NCI-H510A (cell line): ENCODE data around the gene LRRC31.

Experiments used
- DNase-seq: peaks from one replicate; lab custom pipeline; 2025; lab: John Stamatoyannopoulos, UW

The LRRC31 gene

DNA sequence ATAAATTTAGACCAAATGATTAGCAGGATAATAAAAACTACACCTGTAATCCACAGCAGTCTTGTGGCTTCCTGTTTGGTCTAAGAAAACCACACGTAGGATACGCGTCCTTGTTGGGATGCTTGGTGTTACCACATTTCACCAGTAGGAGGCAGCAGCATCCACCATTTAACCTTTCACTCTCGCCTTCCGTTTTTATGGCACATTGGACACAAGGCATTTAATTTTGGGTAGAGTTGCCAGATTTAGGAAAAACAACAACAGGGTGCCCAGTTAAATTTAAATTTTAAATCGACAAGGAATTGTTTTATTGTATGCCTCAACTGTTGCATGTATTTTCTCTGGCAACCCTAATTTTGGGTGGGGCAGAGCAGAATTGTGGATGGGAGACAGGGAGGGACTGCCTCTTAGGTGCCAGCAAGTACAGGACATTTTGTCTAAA lies 6.3 kb downstream of the LRRC31 start:
- DNase-seq: peak; percentile 6

GRCh38 chr3:169861871-169862270 lies 7.9 kb downstream of the LRRC31 start:
- no peak for DNase-seq

- DNase-seq: no peak
These were observed 11.9 kb downstream of the LRRC31 start for GRCh38 chr3:169857811-169858210.

DNA sequence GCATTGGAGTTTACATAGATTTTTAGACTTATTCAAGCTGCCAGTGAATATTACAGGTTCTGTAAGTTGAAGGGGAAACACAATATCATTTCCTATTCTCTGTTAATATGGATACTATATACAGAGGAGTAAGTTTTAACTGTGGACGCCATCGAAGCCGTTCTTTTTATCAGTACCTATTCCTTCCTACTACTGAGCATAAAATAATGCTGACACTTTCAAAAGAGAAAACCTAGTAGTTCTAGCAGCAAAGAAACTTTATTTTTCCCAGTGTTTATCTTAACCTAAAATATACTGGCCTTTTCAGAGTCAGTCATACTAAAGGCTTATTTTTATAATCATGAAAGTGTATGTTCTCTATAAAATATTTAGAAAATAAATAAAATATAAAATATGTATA lies 14.2 kb downstream of the LRRC31 start:
- DNase-seq: no peak

- DNase-seq: no peak
These were observed 19.1 kb downstream of the LRRC31 start for GRCh38 chr3:169850618-169851017.

GRCh38 chr3:169848741-169849140 lies 21.0 kb downstream of the LRRC31 start:
- no peak for DNase-seq

DNA sequence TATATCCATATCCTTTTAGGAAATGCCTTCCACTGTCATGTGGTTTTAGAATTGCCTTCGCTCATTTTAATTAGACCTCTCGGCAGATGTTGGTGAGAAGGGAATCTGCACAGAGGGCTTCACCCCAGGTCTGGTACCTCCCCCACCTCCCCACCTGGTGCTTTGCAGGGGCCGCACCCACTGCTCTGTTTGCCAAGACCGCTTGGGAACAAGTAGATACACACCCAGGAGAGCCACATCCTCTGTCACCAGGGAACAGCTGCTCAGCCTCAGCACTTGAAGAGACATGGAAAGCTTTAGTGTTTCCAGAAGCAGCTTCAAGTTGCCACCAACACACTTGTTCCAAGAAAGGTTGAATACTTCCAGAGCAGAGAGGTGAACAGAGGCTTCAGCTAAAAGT lies 21.8 kb downstream of the LRRC31 start:
- DNase-seq: peak; percentile 87

DNA sequence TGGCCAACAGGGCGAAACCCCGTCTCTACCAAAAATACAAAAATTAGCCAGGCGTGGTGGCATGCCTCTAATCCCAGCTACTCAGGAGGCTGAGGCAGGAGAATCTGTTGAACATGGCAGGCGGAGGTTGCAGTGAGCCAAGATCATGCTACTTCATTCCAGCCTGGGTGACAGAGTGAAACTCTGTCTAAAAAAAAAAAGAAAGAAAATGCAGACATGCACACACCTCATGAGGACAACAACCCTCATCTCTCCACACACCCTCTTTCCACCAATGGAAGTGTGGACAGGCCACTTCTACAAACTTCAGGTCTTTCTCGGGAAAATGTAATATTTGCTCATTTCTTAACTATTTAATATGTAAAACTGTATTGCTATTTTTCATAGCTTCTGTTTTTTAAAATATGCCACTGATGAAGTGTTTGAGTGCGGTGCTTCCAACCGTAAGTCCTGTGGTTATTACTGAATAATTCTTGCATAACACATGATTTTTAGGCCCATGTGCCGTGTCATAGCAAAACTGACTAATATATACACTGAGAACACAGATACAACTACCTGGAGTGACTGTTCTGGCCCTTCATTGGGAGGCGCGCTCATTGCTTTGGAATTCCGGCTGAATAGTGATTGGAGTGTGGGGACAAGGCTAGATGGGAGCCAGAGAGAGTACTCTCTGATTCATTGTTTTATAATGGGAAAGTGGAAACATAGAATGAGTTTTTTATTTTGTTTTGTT lies 23.1 kb downstream of the LRRC31 start:
- DNase-seq: no peak

GRCh38 chr3:169842960-169843359 lies 26.8 kb downstream of the LRRC31 start:
- DNase-seq: no peak

DNA sequence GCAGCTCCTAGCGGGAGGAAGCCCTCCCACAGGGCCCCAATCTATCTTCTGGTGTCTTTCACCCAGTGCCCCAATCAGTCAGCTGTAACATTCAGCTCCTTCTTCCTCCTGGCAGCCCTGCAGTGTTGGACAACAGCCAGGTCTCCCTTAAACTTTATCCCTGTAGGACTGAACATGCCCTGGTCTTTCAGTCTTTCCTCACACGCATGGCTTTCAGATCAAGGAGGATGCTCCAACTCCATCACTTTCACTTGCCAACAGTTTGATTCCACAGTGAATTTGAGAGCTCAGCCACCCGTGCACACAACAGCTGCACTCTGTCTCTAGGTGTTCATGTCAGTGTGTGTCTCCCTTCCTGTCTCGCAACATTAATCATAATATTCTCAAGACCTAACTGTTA lies 28.6 kb downstream of the LRRC31 start:
- no peak for DNase-seq

DNA sequence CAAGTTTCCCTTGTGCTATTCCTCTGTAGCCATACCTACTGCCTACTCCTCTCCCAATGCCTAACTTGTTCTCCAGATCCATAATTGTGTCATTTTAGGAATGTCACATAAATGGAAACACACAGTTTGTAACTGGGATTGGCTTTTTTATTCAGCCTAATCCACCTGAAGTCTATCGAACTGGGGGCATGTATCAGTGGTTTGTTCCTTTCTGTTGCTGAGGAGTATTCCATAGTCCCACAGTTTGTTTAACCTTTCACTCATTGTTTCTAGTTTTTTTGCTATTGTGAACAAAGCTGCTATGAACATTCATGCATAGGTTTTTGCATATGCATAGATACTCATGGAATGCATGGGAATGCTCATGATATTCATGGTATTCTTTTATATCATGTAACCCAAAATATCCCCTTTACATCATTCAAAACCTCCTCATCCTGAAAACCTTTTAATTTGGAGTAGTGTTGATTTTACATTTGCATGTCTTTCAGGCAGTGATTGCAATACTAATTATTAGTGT lies 31.2 kb downstream of the LRRC31 start:
- DNase-seq: no peak

DNA sequence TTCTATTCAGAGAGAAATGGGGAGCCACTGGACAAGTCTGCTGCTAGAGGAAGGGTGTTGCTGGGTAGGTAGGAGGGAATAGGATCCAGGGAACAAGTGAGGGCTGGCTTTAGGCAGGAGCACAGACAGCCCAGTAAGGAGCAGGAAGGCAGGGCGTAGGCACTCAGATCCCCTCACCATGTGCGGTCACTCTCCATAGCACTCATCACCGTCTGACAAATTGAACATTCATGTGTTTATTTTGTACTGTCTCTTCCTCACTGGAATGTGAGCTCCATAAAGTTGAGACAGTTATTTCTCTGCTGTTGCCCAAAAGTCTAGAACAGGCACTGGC lies 32.8 kb downstream of the LRRC31 start:
- no peak for DNase-seq

GRCh38 chr3:169836078-169836941 lies 33.4 kb downstream of the LRRC31 start:
- DNase-seq: no peak

- DNase-seq: no peak
These were observed 34.2 kb downstream of the LRRC31 start for GRCh38 chr3:169835533-169835932.

DNA sequence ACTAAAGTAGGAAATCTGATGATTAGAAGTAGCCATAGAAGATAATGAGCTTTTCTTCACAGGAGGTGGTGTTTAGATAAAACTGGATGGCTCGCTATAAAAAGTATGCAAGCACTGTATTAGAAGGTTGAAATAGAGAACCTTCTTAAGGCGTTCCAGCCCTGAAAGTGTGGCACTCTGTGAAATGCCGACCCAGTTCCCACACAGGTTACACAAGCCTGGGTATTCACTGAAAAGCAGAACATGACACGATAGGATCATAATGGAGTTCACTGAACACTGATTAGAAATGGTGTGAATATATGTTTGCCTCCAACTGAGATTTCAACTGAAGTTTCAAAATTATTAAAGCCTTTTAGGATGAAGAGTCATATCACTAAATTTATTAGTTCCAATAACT lies 42.0 kb downstream of the LRRC31 start:
- no peak for DNase-seq

DNA sequence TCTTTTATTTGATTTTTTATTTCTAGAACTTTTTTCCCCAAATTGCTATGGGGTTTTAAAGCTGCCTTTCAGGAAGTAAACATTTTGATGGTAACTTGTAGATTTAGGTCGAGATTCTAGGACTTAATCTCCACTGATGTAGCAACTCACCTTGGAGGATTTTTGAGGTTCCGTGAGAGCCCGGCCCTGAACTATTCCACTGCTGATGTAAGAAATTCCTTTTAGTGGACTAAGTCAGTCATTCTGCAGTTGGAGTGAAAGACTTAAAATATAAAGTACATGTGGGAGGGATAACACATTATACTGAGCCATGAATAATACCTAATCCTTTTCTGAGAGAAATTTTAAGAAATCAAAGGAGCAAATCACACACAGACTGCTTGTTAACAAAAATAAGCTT lies 44.4 kb downstream of the LRRC31 start:
- no peak for DNase-seq

DNA sequence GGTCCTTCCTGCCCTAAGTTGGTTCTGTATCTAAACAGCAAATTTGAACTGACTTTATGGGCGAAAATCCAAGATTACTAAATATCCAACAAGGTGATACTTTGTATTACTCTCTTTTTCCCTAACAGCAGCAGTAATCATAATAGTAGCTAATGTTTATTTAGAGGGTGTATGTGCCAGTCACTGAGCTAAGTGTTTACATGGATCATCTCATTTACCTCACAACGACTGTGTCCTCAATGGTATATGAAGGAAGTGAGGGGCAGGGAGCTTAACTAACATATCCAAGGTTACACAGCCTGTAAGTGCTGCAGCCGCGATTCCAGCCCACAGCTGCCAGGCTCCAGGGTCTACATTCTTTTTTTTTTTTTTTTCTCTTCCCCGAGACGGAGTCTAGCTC lies 46.8 kb downstream of the LRRC31 start:
- peak; percentile 21 for DNase-seq

DNA sequence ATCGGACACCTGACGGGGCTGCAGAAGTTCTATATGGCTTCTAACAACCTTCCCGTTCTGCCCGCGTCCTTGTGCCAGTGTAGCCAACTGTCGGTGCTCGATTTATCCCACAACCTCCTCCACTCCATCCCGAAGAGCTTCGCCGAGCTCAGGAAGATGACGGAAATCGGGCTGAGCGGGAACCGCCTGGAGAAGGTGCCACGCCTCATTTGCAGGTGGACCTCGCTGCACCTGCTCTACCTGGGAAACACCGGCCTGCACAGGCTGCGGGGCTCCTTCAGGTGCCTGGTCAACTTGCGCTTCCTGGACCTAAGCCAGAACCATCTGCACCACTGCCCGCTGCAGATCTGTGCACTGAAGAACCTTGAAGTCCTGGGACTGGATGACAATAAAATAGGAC lies 47.2 kb downstream of the LRRC31 start:
- DNase-seq: peak; percentile 78

GRCh38 chr3:169822091-169822490 lies 47.6 kb downstream of the LRRC31 start:
- DNase-seq: peak; percentile 6

DNA sequence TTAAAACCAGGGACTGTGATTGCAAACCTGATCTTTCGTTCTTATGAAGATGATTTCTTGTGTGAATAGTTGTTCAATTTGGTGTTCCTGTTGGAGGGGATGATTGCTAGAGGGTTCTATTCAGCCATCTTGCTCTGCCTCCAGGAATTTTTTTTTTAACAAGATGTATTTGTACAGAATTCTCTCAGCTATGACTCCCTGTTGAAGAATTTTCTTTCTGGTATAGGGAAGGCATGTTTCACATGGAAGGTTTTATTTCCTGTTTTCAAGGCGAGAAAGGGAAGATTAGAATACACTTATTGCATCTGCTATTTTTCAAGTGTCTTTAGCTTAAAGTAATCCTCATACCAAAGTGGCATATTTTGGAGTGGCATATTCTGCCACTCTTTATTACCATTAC lies 51.4 kb downstream of the LRRC31 start:
- no peak for DNase-seq

DNA sequence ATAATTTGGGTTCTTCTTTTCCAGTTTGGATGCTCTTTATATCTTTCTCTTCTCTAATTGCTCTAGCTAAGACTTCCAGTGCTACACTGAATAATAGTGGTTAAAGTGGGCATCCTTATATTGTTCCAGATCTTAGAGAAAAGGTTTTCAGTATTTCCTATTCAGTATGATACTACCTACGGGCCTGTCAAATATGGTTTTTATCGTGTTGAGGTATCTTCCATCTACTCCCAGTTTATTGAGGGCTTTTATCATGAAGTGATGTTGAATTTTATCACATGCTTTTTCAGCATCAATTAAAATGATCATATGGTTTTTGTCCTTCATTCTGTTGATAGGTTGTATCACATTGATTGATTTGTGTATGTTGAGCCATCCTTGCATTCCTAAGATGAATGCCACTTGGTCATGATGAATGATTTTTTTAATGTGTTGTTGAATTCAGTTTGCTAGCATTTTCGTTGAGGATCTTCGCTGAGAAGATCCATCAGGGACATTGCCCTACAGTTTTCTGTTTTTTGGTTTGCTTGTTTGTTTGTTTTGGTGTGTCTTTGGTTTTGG lies 54.1 kb downstream of the LRRC31 start:
- DNase-seq: no peak

DNA sequence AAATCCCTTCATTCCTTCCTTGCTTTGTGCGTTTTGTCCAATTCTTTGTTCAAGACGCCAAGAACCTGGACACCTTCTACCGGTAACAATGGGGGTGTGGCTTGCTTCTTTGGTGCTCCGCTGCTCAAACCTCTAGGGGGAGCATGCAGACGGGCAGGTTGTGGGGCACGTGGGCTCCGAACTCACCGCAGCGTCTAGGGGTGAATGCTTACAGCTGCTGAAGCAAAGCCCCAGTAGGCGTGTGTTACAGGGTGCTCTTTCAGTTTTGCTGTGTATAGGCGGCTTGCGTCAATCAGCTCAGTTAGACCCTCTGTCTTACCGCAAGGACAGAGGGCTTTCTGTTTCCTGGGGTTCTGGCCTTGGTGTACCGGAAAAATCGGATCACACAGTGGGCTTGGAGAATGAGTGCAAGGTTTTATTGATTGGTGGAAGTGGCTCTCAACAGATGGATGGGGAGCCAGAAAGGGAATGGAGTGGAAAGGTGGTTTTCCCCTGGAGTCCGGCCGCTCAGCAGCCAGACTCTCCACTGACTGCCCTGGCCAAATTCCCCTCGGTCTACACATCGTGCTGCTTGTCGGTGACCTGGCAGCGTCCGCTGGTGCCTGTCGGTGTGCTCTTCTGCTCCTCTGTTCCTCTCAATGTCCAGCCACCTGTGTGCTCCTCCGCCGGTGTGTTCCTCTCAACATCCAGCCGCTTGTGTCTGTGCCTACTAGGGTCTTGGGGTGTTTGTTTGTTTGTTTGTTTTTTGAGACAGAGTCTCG lies 55.8 kb downstream of the LRRC31 start:
- DNase-seq: peak; percentile 20
